Astrocyte (in vitro differentiated cells and primary cell): ENCODE data around the gene PHC2.

Source experiments
- CTCF ChIP-seq: IDR thresholded peaks from 2 replicates; pipeline ENCODE4 v1.5.1; 2011; ENCODE audit warnings: low read depth, mild to moderate bottlenecking, inconsistent platforms, low read length, moderate library complexity; ENCODE audit not compliant: insufficient read depth
- EZH2 ChIP-seq: IDR thresholded peaks from 2 replicates; pipeline ENCODE4 v1.6.1; 2012; ENCODE audit warnings: mild to moderate bottlenecking, low read length, inconsistent platforms; ENCODE audit not compliant: insufficient read depth

- no peak for TF ChIP-seq CTCF
- no peak for TF ChIP-seq EZH2
Measured at GRCh38 chr1:33351281-33351660, 79.6 kb downstream of the PHC2 start.
